HG03097 (cell line): ENCODE data around the gene SHC2.
"Not testable (repeated sequence)": the region's sequence is repeated elsewhere in the genome, so short reads cannot be mapped to it uniquely, and the experiment has no call there.

Experiments
- ATAC-seq: cut with Tn5 transposase; IDR thresholded peaks from one replicate; pipeline ENCODE4 v1.9.1; 2021; ENCODE audit not compliant: unreplicated experiment, low FRiP score

Gene SHC2

GRCh38 chr19:393560-393959 lies 67.3 kb downstream of the SHC2 start:
- not testable (repeated sequence) for ATAC-seq

GRCh38 chr19:392375-392970 lies 68.4 kb downstream of the SHC2 start:
- no peak for ATAC-seq

- ATAC-seq, result no peak
Measured at GRCh38 chr19:391726-392374, 69.0 kb downstream of the SHC2 start.

- no peak for ATAC-seq
Measured at GRCh38 chr19:391207-391557, 69.7 kb downstream of the SHC2 start.

GRCh38 chr19:390386-391206 lies 70.2 kb downstream of the SHC2 start:
- ATAC-seq, result no peak

- no peak for ATAC-seq
Measured at GRCh38 chr19:389935-390289, 70.9 kb downstream of the SHC2 start.

GRCh38 chr19:389255-389934 lies 71.4 kb downstream of the SHC2 start:
- no peak for ATAC-seq

GRCh38 chr19:388691-389090 lies 72.1 kb downstream of the SHC2 start:
- no peak for ATAC-seq

- ATAC-seq, result no peak
Measured at GRCh38 chr19:387777-388176, 73.1 kb downstream of the SHC2 start.

GRCh38 chr19:386632-387301 lies 74.1 kb downstream of the SHC2 start:
- ATAC-seq, result not testable (repeated sequence)

GRCh38 chr19:386189-386588 lies 74.6 kb downstream of the SHC2 start:
- not testable (repeated sequence) for ATAC-seq

GRCh38 chr19:384799-385169 lies 76.0 kb downstream of the SHC2 start:
- ATAC-seq, result no peak

- no peak for ATAC-seq
Measured at GRCh38 chr19:383922-384798, 76.7 kb downstream of the SHC2 start.

- no peak for ATAC-seq
Measured at GRCh38 chr19:383040-383439, 77.8 kb downstream of the SHC2 start.

- ATAC-seq, result not testable (repeated sequence)
Measured at GRCh38 chr19:382578-382977, 78.3 kb downstream of the SHC2 start.

GRCh38 chr19:381901-382300 lies 78.9 kb downstream of the SHC2 start:
- not testable (repeated sequence) for ATAC-seq

GRCh38 chr19:380618-381219 lies 80.1 kb downstream of the SHC2 start:
- ATAC-seq, result not testable (repeated sequence)

GRCh38 chr19:379796-380195 lies 81.0 kb downstream of the SHC2 start:
- ATAC-seq, result no peak

- no peak for ATAC-seq
Measured at GRCh38 chr19:378706-379105, 82.1 kb downstream of the SHC2 start.
